Thyroid gland (tissue), 4 donors: ENCODE measurements around the gene PDE1C.

Experiments used
- CTCF ChIP-seq, 6 experiments: fragments of 200-600 bp in 3 of 6; fragments of 450-650 bp in 3 of 6; sonication (generic) in 3 of 6; IDR thresholded peaks; one replicate each; pipeline ENCODE4 v1.5.1; 2016 to 2019; ENCODE audit warnings: antibody characterized with exemption in 6 of 6, mild to moderate bottlenecking in 2 of 6, inconsistent platforms in 1 of 6, moderate library complexity in 1 of 6
- POLR2A ChIP-seq, 2 donors: fragments of 450-650 bp; IDR thresholded peaks; one replicate each; pipeline ENCODE4 v1.6.1; 2017; ENCODE audit warnings: antibody characterized with exemption in 2 of 2, mild to moderate bottlenecking in 2 of 2, moderate library complexity in 1 of 2

GRCh38 chr7:31741852-31742251 lies 328.4 kb downstream of the PDE1C start:
- TF ChIP-seq CTCF (IDR thresholded peaks at IDR 0.05), result no peak
- no peak for TF ChIP-seq POLR2A (IDR thresholded peaks at IDR 0.05)
